GM18867 (cell line): ENCODE data around the gene TBC1D26.
"Not testable (repeated sequence)": the region's sequence is repeated elsewhere in the genome, so short reads cannot be mapped to it uniquely, and the experiment has no call there.

Experiments
- ATAC-seq: cut with Tn5 transposase; IDR thresholded peaks from one replicate; pipeline ENCODE4 v1.9.1; 2021; ENCODE audit warnings: mild to moderate bottlenecking, moderate library complexity; ENCODE audit not compliant: unreplicated experiment

The TBC1D26 gene

DNA sequence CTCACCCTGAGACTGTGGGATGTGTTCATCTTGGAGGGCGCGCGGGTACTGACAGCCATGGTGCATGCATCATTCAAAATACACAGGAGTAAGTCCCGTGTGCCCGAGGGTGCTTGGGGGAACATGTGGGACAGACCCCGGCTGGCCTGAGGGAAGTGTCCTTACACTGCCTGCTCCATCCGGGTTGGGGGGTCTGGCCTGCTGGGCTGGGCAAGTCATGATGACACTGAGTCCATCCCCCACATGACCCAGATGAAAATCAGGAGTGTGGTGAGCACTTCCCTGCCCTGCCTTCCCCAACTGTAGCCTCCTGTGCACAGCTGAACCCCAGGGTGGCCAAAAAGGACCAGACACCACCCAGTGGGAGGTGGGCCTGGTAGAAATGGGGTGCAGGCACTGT, 10.8 kb downstream of the TBC1D26 start:
- ATAC-seq, result no peak

DNA sequence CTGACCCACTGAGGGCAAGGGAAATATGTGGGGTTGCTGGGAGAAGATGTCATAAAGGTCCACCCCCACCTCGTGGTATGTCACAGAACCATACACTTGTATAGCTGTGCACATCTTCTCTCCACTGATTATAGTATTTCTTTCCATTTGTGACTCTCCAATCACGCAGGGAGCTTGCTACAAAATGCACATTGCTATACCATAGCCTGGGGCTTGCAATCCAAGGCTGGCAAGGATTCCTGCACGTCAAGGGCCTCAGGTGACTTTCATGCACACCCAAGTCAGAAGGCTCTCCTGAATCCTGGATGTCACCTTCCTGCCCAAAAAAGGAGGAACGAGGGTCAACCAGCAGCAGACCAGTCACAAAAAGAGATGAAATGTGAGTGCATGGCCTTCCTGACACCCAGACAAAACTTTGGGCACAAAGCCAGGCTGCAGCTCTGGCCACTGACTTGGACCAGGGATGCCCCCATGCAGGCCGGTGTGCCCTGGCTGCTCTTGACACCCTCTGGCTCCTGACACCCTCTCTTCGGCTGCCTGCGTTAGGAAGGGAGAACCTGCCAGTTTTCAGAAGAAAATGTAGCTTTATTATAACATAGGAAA, 12.1 kb downstream of the TBC1D26 start:
- ATAC-seq, result no peak

DNA sequence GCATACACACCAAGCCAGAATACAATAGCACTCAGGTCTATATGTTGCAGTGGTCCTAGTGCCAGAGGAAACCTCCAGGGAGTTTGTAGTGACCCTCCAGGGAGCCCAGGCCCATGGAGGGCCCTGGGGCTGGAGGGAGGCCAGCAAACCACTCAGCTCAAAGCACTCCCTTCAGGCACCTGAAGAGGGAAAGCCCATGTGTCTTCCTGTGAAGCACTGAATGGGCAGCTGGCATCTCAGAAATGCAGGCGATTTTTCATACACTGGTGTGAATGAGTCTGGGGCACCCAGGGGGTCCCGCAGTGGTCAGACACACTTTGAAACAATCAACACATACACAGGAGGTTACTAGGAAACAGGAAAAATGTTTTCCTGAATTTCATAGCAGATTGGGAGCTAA, 12.8 kb downstream of the TBC1D26 start:
- no peak for ATAC-seq

DNA sequence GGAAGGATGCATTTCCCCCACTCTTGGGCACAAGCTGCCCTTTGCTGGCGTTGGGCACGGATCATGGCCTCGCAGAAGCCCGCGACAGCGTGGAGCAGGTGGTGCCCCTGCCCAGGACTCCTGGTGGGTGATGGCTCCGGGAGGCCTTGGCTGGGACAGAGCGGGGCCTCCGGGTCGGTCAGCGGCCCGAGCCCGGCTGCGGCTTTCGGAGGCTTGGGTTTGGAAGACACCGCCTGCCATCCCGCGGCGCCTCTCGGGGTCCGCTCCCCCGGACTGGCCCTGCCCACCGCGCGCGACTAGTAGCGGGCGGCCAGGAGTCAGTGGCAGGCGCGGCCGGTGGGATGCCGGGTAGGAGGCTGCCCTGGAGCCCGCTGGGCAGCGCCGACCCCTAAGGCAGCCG, 17.3 kb downstream of the TBC1D26 start:
- ATAC-seq, result not testable (repeated sequence)

DNA sequence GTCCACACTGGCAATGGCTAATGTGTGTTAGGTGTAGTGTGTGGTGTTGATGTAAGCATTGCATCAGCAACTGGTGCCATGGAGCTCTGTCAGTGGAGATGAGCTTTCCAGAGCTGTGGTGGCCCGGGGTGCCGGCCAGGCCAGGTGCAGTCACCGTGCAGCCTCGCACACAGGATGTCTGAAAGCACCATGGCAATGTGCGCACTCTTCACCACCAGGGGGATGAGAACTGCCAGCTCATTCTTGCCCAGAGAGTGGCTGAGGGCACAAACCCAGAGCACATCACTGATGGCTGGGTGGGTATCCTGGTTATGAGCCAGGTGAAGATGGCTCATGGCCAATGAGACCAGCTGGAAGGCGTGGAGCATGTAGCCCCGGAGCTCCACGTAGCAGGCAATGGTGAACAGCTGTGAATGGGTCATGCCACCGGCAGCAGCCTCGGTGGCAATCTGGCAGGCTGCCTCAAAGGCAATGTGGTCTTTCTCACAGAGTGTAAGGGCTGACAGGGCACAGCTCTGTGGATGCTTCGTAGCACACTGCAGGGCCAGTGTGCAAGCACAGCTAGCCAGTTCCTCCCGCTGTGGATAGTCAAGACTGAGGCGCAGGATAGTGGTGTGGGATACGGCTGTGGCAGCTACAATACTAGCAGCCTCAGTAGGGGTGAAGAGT, 36.9 kb downstream of the TBC1D26 start:
- ATAC-seq, result peak; percentile 48

DNA sequence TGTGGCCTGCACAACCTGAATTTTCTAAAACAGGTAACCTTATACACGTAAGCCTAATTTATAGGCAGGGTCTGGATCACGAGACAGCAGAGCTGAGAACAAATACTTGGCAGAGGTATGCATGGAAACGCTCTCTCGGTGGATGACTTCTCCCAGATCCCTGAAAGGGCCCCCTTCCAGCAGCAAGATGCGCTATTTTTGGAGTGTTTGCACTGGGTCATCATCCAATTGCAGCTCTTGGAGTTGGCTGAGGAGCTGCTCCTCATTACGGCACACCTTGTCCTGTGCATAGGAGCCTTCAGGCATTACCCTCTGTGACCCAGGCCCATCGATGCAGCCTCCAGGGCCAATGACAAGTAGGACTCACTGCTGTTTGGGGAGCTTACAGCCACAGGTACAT, 38.6 kb downstream of the TBC1D26 start:
- not testable (repeated sequence) for ATAC-seq

DNA sequence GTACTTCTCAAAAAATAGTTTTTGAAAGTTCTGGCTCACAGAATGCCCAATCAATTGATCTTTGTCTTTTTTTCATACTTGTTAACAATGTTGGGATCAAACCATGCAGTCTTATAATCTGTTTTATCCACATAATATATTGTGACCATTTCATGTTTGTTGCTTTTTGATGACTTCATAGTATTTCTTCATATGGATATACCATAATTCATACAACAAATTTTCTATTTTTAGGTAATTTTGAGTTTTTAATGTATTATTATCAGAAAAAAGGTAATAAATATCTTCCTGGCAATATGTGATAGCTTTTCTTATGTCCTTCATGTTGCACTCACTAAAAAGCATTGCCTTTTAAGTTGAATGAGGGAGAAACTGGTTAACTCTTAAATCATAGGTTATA, 44.8 kb downstream of the TBC1D26 start:
- ATAC-seq, result no peak

DNA sequence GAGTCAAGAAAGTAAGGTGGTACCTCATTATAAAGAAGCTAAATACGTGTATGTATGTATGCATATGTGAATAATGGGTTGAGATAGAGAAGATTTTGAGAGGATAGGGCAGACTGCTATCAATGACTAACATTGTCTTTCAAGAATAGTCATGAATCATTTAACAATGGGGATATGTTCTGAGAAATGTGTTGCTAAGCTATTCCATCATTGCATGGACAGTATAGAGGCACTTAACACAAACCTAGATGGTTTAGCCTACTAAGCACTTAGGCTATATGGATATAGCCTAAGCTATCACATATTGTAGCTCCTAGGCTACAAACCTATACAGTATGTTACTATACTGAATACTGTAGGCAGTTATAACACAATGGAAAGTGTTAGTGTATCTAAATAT, 45.2 kb downstream of the TBC1D26 start:
- ATAC-seq, result no peak

DNA sequence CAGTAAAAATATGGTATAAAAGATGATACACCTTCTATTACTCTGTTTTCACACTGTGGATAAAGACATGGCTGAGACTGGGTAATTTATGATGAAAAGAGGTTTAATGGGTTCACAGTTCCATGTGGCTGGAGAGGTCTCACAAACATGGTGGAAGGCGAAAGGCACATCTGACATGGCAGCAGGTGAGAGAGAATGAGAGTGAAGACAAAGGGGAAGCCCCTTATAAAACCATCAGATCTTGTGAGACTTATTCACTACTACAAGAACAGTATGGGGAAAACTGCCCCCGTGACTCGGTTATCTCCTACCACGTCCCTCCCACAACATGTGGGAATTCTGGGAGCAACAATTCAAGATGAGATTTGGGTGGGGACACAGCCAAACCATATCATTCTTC, 45.6 kb downstream of the TBC1D26 start:
- ATAC-seq, result no peak

DNA sequence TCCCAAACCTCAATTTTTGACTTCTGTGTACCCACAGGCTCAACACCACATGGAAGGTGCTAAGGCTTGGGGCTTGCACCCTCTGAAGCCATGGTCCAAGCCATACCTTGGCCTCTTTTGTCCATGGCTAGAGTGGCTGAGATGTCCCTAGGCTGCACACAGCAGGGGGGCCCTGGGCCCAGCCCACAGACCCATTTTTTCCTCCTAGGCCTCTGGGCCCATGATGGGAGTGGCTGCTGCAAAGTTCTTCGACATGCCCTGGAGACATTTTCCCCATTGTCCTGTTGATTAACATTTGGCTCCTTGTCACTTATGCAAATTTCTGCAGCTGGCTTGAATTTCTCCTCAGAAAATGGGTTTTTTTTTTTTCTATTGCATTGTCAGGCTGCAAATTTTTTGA, 47.0 kb downstream of the TBC1D26 start:
- no peak for ATAC-seq

DNA sequence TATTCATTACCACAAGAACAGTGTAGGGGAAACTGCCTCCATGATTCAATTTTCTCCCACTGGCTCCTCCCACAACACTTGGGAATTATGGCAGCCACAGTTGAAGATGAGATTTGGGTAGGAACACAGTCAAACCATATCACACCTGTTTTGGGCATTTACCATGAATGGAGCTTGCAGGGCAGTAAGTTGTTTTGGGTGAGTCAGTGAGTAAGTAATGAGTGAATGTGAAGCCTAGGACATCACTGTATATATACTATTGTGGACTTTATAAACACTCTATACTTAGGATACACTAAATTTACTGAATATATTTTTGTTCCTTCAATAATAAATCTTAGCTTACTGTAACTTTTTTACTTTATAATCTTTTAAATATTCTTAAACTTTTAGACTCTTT, 48.1 kb downstream of the TBC1D26 start:
- ATAC-seq, result no peak

DNA sequence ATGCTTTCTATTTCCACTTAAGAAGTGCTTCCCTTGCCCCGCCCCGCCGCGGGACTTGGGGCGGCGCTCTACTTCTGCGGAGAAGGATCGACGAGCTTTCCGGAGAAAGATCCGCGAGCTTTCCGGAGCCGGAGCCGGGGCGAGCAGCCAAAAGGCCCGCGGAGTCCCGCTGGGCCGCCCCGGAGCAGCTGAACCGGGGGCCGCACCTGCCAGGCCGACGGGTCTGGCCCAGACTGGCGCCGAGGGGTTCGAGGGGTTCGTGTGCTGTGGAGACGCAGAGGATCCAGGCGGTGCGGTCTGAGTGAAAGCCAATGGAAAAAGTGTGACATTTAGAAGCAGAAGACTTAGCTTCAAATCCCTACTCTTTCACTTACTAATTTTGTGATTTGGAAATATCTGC, 50.8 kb downstream of the TBC1D26 start:
- no peak for ATAC-seq

DNA sequence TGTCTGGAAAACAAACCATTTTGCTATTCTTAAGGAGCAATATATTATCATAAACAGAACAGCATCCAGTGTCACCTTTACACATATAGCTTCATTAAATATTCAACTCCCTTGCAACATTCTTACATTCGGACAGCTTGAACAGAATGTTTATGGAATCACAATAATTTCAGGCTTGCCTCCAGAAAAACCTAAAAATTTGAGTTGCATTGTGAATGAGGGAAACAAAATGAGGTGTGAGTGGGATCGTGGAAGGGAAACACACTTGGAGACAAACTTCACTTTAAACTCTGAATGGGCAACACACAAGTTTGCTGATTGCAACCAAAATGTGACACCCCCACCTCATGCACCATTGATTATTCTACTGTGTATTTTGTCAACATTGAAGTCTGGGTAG, 51.4 kb downstream of the TBC1D26 start:
- no peak for ATAC-seq

DNA sequence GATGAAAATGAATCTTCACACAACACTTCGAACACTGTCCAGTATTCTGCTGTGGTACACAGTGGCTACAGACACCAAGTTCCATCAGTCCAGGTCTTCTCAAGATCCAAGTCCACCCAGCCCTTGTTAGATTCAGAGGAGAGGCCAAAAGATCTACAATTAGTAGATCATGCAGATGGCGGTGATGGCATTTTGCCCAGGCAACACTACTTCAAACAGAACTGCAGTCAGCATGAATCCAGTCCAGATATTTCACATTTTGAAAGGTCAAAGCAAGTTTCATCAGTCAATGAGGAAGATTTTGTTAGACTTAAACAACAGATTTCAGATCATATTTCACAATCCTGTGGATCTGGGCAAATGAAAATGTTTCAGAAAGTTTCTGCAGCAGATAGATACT, 52.3 kb downstream of the TBC1D26 start:
- not testable (repeated sequence) for ATAC-seq

DNA sequence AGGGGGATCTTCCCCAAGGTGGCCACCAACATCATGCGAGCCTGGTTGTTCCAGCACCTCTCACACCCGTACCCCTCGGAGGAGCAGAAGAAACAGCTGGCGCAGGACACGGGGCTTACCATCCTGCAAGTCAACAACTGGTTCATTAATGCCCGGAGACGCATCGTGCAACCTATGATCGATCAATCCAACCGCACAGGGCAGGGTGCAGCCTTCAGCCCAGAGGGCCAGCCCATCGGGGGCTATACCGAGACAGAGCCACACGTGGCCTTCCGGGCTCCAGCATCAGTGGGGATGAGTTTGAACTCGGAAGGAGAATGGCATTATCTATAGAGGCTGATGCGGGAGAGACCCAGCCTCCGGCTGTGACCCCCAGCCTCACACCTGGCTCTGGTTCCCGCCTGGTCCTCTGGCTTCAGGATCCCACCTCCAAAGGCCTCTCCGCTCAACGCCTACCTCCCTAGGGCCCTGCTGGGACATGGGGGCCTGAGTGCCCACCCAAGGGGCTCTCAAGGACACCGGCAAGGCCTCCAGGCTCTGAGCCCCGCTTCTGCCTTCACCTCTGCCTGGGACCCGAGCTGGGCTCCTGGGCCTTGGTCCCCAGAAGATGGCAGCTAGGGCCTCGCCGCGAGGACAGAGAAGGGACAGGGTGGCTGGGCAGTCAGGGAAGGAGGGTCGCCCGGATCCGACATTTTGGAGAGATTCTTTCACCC, 55.4 kb downstream of the TBC1D26 start:
- ATAC-seq, result not testable (repeated sequence)

DNA sequence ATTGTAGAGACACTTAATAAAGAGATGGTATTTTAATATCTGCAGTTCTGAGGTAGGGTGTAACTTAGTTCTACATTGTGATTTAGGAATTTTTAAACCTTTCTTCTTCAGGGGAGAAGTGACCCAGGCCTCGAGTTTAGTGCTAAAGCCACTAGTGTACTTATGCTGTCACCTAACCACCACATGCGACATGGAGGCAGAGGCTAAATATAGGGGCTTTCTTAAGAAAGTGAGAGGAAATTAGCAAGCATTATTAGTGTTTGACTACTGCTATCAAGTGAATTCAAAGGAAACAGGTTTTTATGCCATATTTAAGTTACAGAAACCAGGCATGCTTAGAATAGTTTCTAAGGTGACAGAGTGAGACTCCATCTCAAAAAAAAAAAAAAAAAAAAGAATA, 56.3 kb downstream of the TBC1D26 start:
- not testable (repeated sequence) for ATAC-seq
